Fibroblast of lung (primary cell): ENCODE results near the gene LRRC8D. TPM values are rescaled to one million over a fixed set of nuclear protein-coding genes. Genes with fewer than 3 reads are reported as not detected.

ENCODE experiments used
- DNase-seq, 2 donors: peaks; one replicate each; pipeline versions ENCODE4 v3.0.0 to v3.0.0-alpha.2; 2010; ENCODE audit warnings: low read depth in 2 of 2
- H2AFZ ChIP-seq: 2 replicates; pipeline ENCODE4 v1.5.1; 2012; ENCODE audit warnings: low read length, control low read depth, inconsistent platforms
- H3K27ac ChIP-seq: 2 replicates; pipeline ENCODE4 v1.5.1; 2011; ENCODE audit warnings: low read length, control low read depth; ENCODE audit not compliant: insufficient read depth
- H3K27me3 ChIP-seq: 2 replicates; pipeline ENCODE4 v1.5.1; 2011; ENCODE audit warnings: mild to moderate bottlenecking, low read length; ENCODE audit not compliant: control insufficient read depth, insufficient read depth
- H3K36me3 ChIP-seq: 2 replicates; pipeline ENCODE4 v1.5.1; 2011; ENCODE audit warnings: low read length; ENCODE audit not compliant: control insufficient read depth, insufficient read depth
- H3K4me1 ChIP-seq: 2 replicates; pipeline ENCODE4 v1.5.1; 2011; ENCODE audit warnings: low read length; ENCODE audit not compliant: control insufficient read depth, insufficient read depth; ENCODE audit errors: extremely low read depth
- H3K4me2 ChIP-seq: 2 replicates; pipeline ENCODE4 v1.5.1; 2011; ENCODE audit warnings: low read length, control low read depth; ENCODE audit not compliant: insufficient read depth; ENCODE audit errors: extremely low read depth
- H3K4me3 ChIP-seq, 4 experiments: fragments of 200-600 bp in 1 of 4; sonication (generic) in 1 of 4; replicated peaks in 1 of 4; 2 replicates each; pipeline ENCODE4 v1.5.1; 2011 to 2016; ENCODE audit warnings: low read length in 4 of 4, low read depth in 3 of 4, mild to moderate bottlenecking in 3 of 4, control low read depth in 2 of 4, inconsistent platforms in 1 of 4, mixed read lengths in 1 of 4; ENCODE audit not compliant: insufficient read depth in 1 of 4; ENCODE audit errors: control extremely low read depth in 1 of 4
- H3K79me2 ChIP-seq: 2 replicates; pipeline ENCODE4 v1.5.1; 2012; ENCODE audit warnings: mild to moderate bottlenecking, low read length, inconsistent platforms; ENCODE audit not compliant: control insufficient read depth, insufficient read depth
- H3K9ac ChIP-seq: 2 replicates; pipeline ENCODE4 v1.5.1; 2011; ENCODE audit warnings: mild to moderate bottlenecking, low read length, control low read depth; ENCODE audit not compliant: insufficient read depth
- H3K9me3 ChIP-seq: 2 replicates; pipeline ENCODE4 v1.5.1; 2012; ENCODE audit warnings: low read depth, low read length; ENCODE audit not compliant: control insufficient read depth, insufficient read depth
- H4K20me1 ChIP-seq: 2 replicates; pipeline ENCODE4 v1.5.1; 2011; ENCODE audit warnings: low read length; ENCODE audit not compliant: control insufficient read depth, insufficient read depth; ENCODE audit errors: extremely low read depth
- EZH2 ChIP-seq: IDR thresholded peaks from 2 replicates; pipeline ENCODE4 v1.5.1; 2012; ENCODE audit warnings: low read length, control low read depth, mild to moderate bottlenecking; ENCODE audit errors: missing control alignments
- polyA plus RNA-seq, 2 donors: library from polyadenylated mRNA; depleted of rRNA in 1 of 2; stranded (reverse) in 1 of 2; unstranded in 1 of 2; fragments of >200 nt; gene quantifications; 2 replicates each; pipeline ENCODE4 v1.2.1, GENCODE V29; 2011 to 2012; ENCODE audit warnings: missing spikeins in 1 of 2
- total RNA-seq: library from RNA; depleted of rRNA; stranded (reverse); fragments of >200 nt; gene quantifications from 2 replicates; pipeline ENCODE4 v1.2.1, GENCODE V29; 2014
- TF ChIP-seq, protein P1 (sequence below), 2 donors: IDR thresholded peaks in 1 of 2; conservative IDR thresholded peaks in 1 of 2; 1 replicate in 1 of 2; 2 replicates in 1 of 2; pipeline ENCODE4 v1.5.1; 2011 to 2012; ENCODE audit warnings: low read length in 2 of 2, control low read depth in 1 of 2, inconsistent platforms in 1 of 2, low read depth in 1 of 2, mild to moderate bottlenecking in 1 of 2

LRRC8D gene
- total and polyA plus RNA-seq, 2 donors (not counting 1 experiment from before 2014, with no cell fraction given), result 41.0 to 58.1 TPM

DNA sequence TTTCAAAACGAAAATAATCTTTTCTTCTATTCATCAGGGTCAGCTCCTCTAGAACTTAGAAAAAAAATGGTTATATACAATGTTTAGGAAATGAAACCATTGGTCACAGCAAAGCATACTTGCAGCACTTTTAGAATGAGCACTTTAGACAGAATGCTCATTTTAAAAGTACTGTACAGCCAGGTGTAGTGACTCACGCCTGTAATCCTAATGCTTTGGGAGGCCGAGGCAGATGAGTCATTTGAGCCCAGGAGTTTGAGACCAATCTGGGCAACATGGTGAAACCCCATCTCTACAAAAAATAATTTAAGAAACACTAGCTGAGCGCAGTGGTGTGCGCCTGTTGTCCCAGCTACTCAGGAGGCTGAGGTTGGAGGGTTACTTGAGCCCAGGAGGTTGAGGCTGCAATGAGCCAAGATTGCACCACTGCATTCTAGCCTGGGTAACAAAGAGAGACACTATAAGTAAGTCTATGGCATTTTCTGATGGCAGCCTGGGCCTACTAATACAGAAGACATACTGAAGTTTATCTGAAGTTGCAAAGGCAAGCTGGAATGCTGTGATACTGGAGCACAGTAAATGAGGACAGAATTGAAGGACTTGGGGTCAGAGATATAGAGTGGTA lies 125.1 kb downstream of the LRRC8D start:
- Histone ChIP-seq H3K36me3 (no peaks in the 10 kb centered on the region), H3K79me2 (no peaks in the 10 kb centered on the region), H3K27ac (no peak overlapping the region), H3K9ac (no peak overlapping the region), H3K4me2 (no peak overlapping the region), H4K20me1 (no peaks in the 10 kb centered on the region), H3K4me1 (peaks cover 17% of the 10 kb centered on the region), H2AFZ (no peak overlapping the region), H3K9me3 (no peaks in the 10 kb centered on the region), H3K4me3 (no peak overlapping the region), H3K27me3 (no peaks in the 10 kb centered on the region)
- DNase-seq, result peak in 1 of 2 donors; percentile 79
- no peak for TF ChIP-seq EZH2
- TF ChIP-seq, protein P1, sequence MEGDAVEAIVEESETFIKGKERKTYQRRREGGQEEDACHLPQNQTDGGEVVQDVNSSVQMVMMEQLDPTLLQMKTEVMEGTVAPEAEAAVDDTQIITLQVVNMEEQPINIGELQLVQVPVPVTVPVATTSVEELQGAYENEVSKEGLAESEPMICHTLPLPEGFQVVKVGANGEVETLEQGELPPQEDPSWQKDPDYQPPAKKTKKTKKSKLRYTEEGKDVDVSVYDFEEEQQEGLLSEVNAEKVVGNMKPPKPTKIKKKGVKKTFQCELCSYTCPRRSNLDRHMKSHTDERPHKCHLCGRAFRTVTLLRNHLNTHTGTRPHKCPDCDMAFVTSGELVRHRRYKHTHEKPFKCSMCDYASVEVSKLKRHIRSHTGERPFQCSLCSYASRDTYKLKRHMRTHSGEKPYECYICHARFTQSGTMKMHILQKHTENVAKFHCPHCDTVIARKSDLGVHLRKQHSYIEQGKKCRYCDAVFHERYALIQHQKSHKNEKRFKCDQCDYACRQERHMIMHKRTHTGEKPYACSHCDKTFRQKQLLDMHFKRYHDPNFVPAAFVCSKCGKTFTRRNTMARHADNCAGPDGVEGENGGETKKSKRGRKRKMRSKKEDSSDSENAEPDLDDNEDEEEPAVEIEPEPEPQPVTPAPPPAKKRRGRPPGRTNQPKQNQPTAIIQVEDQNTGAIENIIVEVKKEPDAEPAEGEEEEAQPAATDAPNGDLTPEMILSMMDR (conservative IDR thresholded peaks at IDR 0.05 in 1 of 2, IDR thresholded peaks at IDR 0.05 in 1 of 2; ENCODE audit: low read depth in 1 of 2, low read length in 2 of 2), result no peak

GRCh38 chr1:89946532-89946931 lies 125.7 kb downstream of the LRRC8D start:
- DNase-seq, result no peak
- Histone ChIP-seq H3K79me2 (no peaks in the 10 kb centered on the region), H3K27ac (no peak overlapping the region), H4K20me1 (no peaks in the 10 kb centered on the region), H3K36me3 (no peaks in the 10 kb centered on the region), H2AFZ (no peak overlapping the region), H3K4me2 (no peak overlapping the region), H3K4me1 (peaks cover 18% of the 10 kb centered on the region), H3K4me3 (no peak overlapping the region), H3K27me3 (no peaks in the 10 kb centered on the region), H3K9ac (no peak overlapping the region), H3K9me3 (no peaks in the 10 kb centered on the region)
- TF ChIP-seq, protein P1 (conservative IDR thresholded peaks at IDR 0.05 in 1 of 2, IDR thresholded peaks at IDR 0.05 in 1 of 2; ENCODE audit: low read depth in 1 of 2, low read length in 2 of 2), result no peak
- TF ChIP-seq EZH2, result no peak

DNA sequence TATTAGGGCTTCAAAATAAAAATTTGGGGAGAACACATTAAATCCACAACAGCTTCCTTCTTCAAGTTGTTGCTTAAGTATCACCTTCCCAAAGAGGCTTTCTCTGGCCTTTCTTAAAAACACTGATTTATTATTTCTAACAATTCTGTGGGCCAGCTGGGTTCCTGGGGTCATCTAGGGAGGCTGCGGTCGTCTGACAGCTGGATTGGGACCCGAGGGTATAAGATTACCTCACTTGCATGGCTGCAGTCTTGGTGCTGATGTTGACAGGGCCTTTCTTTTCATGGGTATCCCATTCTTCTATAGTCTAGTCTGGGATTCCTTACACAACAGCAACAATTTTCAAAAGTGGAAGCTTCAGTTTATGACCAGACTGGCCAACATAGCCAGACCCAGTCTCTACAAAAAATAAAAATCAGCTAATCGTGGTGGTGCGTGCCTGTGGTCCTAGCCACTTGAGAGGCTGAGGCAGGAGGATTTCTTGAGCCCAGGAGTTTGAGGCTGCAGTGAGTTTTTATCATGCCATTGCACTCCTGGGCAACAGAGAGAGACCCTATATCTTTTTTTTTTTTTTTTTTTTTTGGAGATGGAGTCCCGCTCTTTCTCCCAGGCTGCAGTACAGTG lies 128.0 kb downstream of the LRRC8D start:
- H2AFZ ChIP-seq, result no peak overlapping the region
- H3K4me1 ChIP-seq, result peaks cover 17% of the 10 kb centered on the region
- no peaks in the 10 kb centered on the region for H4K20me1 ChIP-seq
- no peak overlapping the region for H3K4me3 ChIP-seq
- no peaks in the 10 kb centered on the region for H3K27me3 ChIP-seq
- TF ChIP-seq, protein P1 (conservative IDR thresholded peaks at IDR 0.05 in 1 of 2, IDR thresholded peaks at IDR 0.05 in 1 of 2; ENCODE audit: low read depth in 1 of 2, low read length in 2 of 2), result no peak
- no peak for TF ChIP-seq EZH2
- no peaks in the 10 kb centered on the region for H3K79me2 ChIP-seq
- H3K4me2 ChIP-seq, result no peak overlapping the region
- no peaks in the 10 kb centered on the region for H3K9me3 ChIP-seq
- no peak for DNase-seq
- H3K27ac ChIP-seq, result no peak overlapping the region
- no peaks in the 10 kb centered on the region for H3K36me3 ChIP-seq
- H3K9ac ChIP-seq, result no peak overlapping the region
